ENCODE data around the gene OSBPL3.
A peak's percentile ranks its signal among the peaks of the same experiment; 100 is the strongest.

OSBPL3 gene

GRCh38 chr7:24921362-24921679, 58.7 kb downstream of the OSBPL3 start:
- TF ChIP-seq ZBTB7A (IDR thresholded peaks at IDR 0.05; ENCODE audit: low read depth): no peak
- peak; percentile 75 for TF ChIP-seq USF1 (IDR thresholded peaks at IDR 0.05)
- TF ChIP-seq CEBPB (IDR thresholded peaks at IDR 0.05): no peak
- TF ChIP-seq NFIC (IDR thresholded peaks at IDR 0.05): peak; percentile 50; the same call in 1 of the 2 replicates

- TF ChIP-seq TEAD4 (IDR thresholded peaks at IDR 0.05): no peak
- no peak for TF ChIP-seq REST (IDR thresholded peaks at IDR 0.05; ENCODE audit: low read depth)
- no peak for TF ChIP-seq FOXM1 (IDR thresholded peaks at IDR 0.05; ENCODE audit: borderline replicate concordance, low read depth)
- no peak for TF ChIP-seq YY1 (IDR thresholded peaks at IDR 0.05; ENCODE audit: low read depth)
- TF ChIP-seq EP300 (IDR thresholded peaks at IDR 0.05; ENCODE audit: borderline replicate concordance): no peak
- no peak for TF ChIP-seq CEBPB (IDR thresholded peaks at IDR 0.05)
- TF ChIP-seq USF1 (IDR thresholded peaks at IDR 0.05): no peak
- TF ChIP-seq TAF1 (IDR thresholded peaks at IDR 0.05; ENCODE audit: low read depth): no peak
- no peak for TF ChIP-seq CREB1 (IDR thresholded peaks at IDR 0.05; ENCODE audit: low read depth)
- no peak for TF ChIP-seq EGR1 (IDR thresholded peaks at IDR 0.05)
- TF ChIP-seq MAX (IDR thresholded peaks at IDR 0.05): no peak
- no peak for TF ChIP-seq RAD21 (IDR thresholded peaks at IDR 0.05; ENCODE audit: low read depth)
- no peak for TF ChIP-seq NFIC (IDR thresholded peaks at IDR 0.05)
- no peak for TF ChIP-seq ZBTB7A (IDR thresholded peaks at IDR 0.05; ENCODE audit: low read depth)
- TF ChIP-seq TCF12 (IDR thresholded peaks at IDR 0.05; ENCODE audit: low read depth): no peak
Measured at GRCh38 chr7:24920451-24921361, 59.3 kb downstream of the OSBPL3 start.

- TF ChIP-seq YY1 (IDR thresholded peaks at IDR 0.05; ENCODE audit: low read depth) (no peak), EP300 (IDR thresholded peaks at IDR 0.05; ENCODE audit: borderline replicate concordance) (no peak), TAF1 (IDR thresholded peaks at IDR 0.05; ENCODE audit: low read depth) (no peak), CEBPB (IDR thresholded peaks at IDR 0.05) (no peak), MAX (IDR thresholded peaks at IDR 0.05) (no peak), CREB1 (IDR thresholded peaks at IDR 0.05; ENCODE audit: low read depth) (no peak), EGR1 (IDR thresholded peaks at IDR 0.05) (no peak), TEAD4 (IDR thresholded peaks at IDR 0.05) (no peak), USF1 (IDR thresholded peaks at IDR 0.05) (no peak), RAD21 (IDR thresholded peaks at IDR 0.05; ENCODE audit: low read depth) (no peak), REST (IDR thresholded peaks at IDR 0.05; ENCODE audit: low read depth) (no peak), ZBTB7A (IDR thresholded peaks at IDR 0.05; ENCODE audit: low read depth) (no peak), NFIC (IDR thresholded peaks at IDR 0.05) (no peak), TCF12 (IDR thresholded peaks at IDR 0.05; ENCODE audit: low read depth) (no peak), FOXM1 (IDR thresholded peaks at IDR 0.05; ENCODE audit: borderline replicate concordance, low read depth) (no peak)
Measured at GRCh38 chr7:24917510-24918239, 62.3 kb downstream of the OSBPL3 start.

GRCh38 chr7:24916463-24917040, 63.4 kb downstream of the OSBPL3 start:
- TF ChIP-seq USF1 (IDR thresholded peaks at IDR 0.05) (no peak), NFIC (IDR thresholded peaks at IDR 0.05) (no peak), YY1 (IDR thresholded peaks at IDR 0.05; ENCODE audit: low read depth) (no peak), EGR1 (IDR thresholded peaks at IDR 0.05) (no peak), CREB1 (IDR thresholded peaks at IDR 0.05; ENCODE audit: low read depth) (no peak), TAF1 (IDR thresholded peaks at IDR 0.05; ENCODE audit: low read depth) (no peak), EP300 (IDR thresholded peaks at IDR 0.05; ENCODE audit: borderline replicate concordance) (no peak), CEBPB (IDR thresholded peaks at IDR 0.05) (no peak), RAD21 (IDR thresholded peaks at IDR 0.05; ENCODE audit: low read depth) (no peak), ZBTB7A (IDR thresholded peaks at IDR 0.05; ENCODE audit: low read depth) (no peak), REST (IDR thresholded peaks at IDR 0.05; ENCODE audit: low read depth) (no peak), TCF12 (IDR thresholded peaks at IDR 0.05; ENCODE audit: low read depth) (no peak), FOXM1 (IDR thresholded peaks at IDR 0.05; ENCODE audit: borderline replicate concordance, low read depth) (no peak), MAX (IDR thresholded peaks at IDR 0.05) (no peak)
